Transverse colon (tissue), 4 donors: ENCODE data around the gene RHEX. TPM values are rescaled to one million over a fixed set of nuclear protein-coding genes. Genes with fewer than 3 reads are reported as not detected.

Experiments used
- DNase-seq: peaks from one replicate; pipeline ENCODE4 v3.0.0-alpha.2; 2019
- H3K27ac ChIP-seq, 4 donors: fragments of 200-600 bp; sonication (generic); 2 replicates each; pipeline ENCODE4 v1.5.1; 2016 to 2018; ENCODE audit warnings: inconsistent platforms in 4 of 4
- H3K27me3 ChIP-seq: fragments of 200-600 bp; sonication (generic); 2 replicates; pipeline ENCODE4 v1.5.1; 2017; ENCODE audit warnings: inconsistent platforms
- H3K36me3 ChIP-seq, 4 donors: fragments of 200-600 bp; sonication (generic); 2 replicates each; pipeline ENCODE4 v1.5.1; 2017 to 2019; ENCODE audit warnings: inconsistent platforms in 4 of 4
- H3K4me1 ChIP-seq, 4 donors: fragments of 200-600 bp; sonication (generic); 2 replicates each; pipeline ENCODE4 v1.5.1; 2017 to 2020; ENCODE audit warnings: inconsistent platforms in 4 of 4
- H3K4me3 ChIP-seq, 4 donors: fragments of 200-600 bp; sonication (generic); 1 replicate in 1 of 4; 2 replicates in 3 of 4; pipeline versions ENCODE4 v1.5.1 to v1.6.1; 2017 to 2019; ENCODE audit warnings: inconsistent platforms in 4 of 4
- H3K9me3 ChIP-seq, 2 donors: fragments of 200-600 bp; sonication (generic); 2 replicates each; pipeline ENCODE4 v1.5.1; 2017 to 2019; ENCODE audit warnings: inconsistent platforms in 2 of 2
- CTCF ChIP-seq, 5 experiments: fragments of 200-600 bp in 3 of 5; fragments of 450-650 bp in 2 of 5; sonication (generic) in 3 of 5; IDR thresholded peaks; 1 replicate in 2 of 5; 2 replicates in 3 of 5; pipeline ENCODE4 v1.5.1; 2016 to 2017; ENCODE audit warnings: antibody characterized with exemption in 5 of 5, inconsistent platforms in 3 of 5, mild to moderate bottlenecking in 2 of 5, moderate library complexity in 1 of 5
- EP300 ChIP-seq: sonication (generic); formaldehyde crosslinking; IDR thresholded peaks from one replicate; pipeline ENCODE4 v1.6.1; 2017; ENCODE audit warnings: antibody characterized with exemption, low read depth
- POLR2A ChIP-seq: fragments of 450-650 bp; IDR thresholded peaks from one replicate; pipeline ENCODE4 v1.6.1; 2016; ENCODE audit warnings: antibody characterized with exemption, mild to moderate bottlenecking, moderate library complexity
- POLR2AphosphoS5 ChIP-seq, 3 donors: sonication (generic); formaldehyde crosslinking; IDR thresholded peaks; one replicate each; pipeline ENCODE4 v1.6.1; 2016; ENCODE audit warnings: antibody characterized with exemption in 3 of 3
- WGBS, 2 donors: methylation state at CpG; one replicate each; pipeline ENCODE4 v1.1.5; 2018; ENCODE audit warnings: low coverage in 1 of 2; 5-methylcytosine and 5-hydroxymethylcytosine counted together
- in situ Hi-C, 4 donors: fragments of 200-750 bp; cut with MboI; loops; one replicate each; pipeline versions ENCODE4 v1.15.0 to v1.15.1; 2017; ENCODE audit warnings: low sequenced_read_pairs in 3 of 4, low pct_ligation_motif_present in 1 of 4, low pct_unique_long_range_greater_than_20kb in 1 of 4
- intact Hi-C: fragments of 100-400 bp; cut with DNase I; formaldehyde crosslinking; loops from one replicate; pipeline ENCODE4 v1.15.1; 2023; ENCODE audit warnings: low total_unique reads
- small RNA-seq, 4 donors: library from RNA; depleted of rRNA; stranded (forward); fragments of <200 nt; gene quantifications; one replicate each; pipeline ENCODE3, GENCODE V24; 2016
- total RNA-seq, 4 donors: library from RNA; depleted of rRNA; stranded (reverse); fragments of >200 nt; gene quantifications; one replicate each; pipeline ENCODE4 v1.1.0, GENCODE V29; 2016

RHEX gene
- total RNA-seq, 4 donors from 2014 or later, result 0.96 to 4.8 TPM; not detected in 2

DNA sequence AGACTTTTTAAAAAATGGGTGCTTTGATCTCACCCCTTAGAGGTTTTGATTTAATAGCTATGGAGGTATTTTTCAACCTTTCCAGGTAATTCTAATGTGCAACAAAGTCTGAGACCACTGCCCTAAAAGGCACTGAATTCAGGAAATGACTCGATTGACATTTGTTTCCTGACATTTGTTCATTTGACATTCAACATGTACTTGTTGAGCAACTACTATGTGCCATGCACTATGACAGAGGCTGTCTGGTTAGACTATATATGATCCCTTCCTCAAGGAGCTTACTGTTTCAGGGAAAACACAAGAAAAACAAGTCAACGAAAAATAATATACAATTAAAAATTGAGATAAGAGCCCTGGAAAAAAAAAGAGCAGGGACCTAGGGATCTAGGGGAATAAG, 89.8 kb downstream of the RHEX start:
- no peaks in the 10 kb centered on the region for H3K9me3 ChIP-seq
- 76 to 92% methylated on average over 2 of the region's 2 CpGs for WGBS, 2 donors
- no peaks in the 10 kb centered on the region for H3K4me1 ChIP-seq
- DNase-seq, result no peak
- in situ Hi-C loops (no loop called here), intact Hi-C loops (no loop called here)
- no peak overlapping the region for H3K27ac ChIP-seq
- H3K4me3 ChIP-seq, result no peak overlapping the region
- TF ChIP-seq EP300 (no peak), POLR2A (no peak), CTCF (IDR thresholded peaks at IDR 0.05) (no peak), POLR2AphosphoS5 (IDR thresholded peaks at IDR 0.05) (no peak)
- no peaks in the 10 kb centered on the region for H3K36me3 ChIP-seq
- no peaks in the 10 kb centered on the region for H3K27me3 ChIP-seq

DNA sequence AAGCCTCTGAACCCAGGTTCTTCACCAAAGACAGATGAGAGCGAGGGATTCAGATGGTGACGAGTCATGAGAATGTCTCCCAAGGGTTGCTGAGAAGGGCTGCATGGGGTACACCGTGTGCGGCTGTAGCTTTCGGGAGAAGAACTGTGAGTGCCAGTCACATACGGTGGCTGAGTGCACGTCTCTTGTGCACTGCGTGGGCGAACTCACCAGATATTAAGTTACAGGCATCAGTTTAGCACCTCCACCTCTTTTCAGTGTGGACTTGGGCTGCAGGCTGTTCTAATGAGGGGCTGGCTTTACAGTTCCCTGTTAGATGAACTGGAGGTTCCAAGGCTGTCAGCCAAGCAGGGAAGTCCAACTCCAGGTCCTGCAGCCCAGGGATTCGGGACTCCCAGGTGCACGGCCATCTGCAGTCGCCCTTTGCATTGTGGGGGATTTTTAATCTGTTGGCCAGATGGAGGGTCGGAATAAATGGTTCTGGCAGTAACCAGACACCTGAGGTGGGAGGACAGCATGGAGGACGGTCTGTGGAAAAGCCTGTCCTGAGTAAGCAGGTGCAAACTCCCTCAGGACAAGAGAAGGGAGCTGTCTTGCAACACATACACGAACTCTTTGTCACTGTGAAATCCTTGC, 90.7 kb downstream of the RHEX start:
- in situ Hi-C loops, result no loop called here
- WGBS, 2 donors, result 86 to 88% methylated on average over 10 to 15 of the region's 15 CpGs

DNA sequence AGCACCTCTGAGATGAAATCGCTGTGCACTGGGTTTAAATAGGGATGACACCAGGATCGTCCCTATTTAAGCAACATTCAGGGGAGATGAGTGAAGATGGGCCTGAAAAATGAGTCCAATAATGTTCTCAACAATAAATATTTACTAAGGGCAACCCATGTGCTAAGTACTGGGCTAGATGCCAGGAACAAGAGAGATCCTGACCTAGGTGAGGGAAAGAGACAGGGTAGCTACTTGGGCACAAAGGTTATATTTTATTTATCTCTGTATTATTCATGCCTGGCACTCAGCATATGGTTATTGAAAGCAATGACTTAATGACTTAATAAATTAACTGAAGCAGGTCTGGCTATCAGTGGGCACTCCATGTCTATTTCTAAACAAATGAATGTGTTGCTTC, 91.6 kb downstream of the RHEX start:
- intact Hi-C loops, result no loop called here
- TF ChIP-seq POLR2AphosphoS5 (IDR thresholded peaks at IDR 0.05) (no peak), CTCF (IDR thresholded peaks at IDR 0.05) (no peak), EP300 (no peak), POLR2A (no peak)
- WGBS, 2 donors, result 66% methylated on average over 2 of the region's 2 CpGs; no CpG with 5 or more reads in 1 of the 2 donors
- H3K27me3 ChIP-seq, result no peaks in the 10 kb centered on the region
- no peaks in the 10 kb centered on the region for H3K9me3 ChIP-seq
- DNase-seq, result no peak
- no peak overlapping the region for H3K27ac ChIP-seq
- no peak overlapping the region for H3K4me3 ChIP-seq
- H3K4me1 ChIP-seq, result no peaks in the 10 kb centered on the region
- H3K36me3 ChIP-seq, result no peaks in the 10 kb centered on the region
- in situ Hi-C loops, result no loop called here

More for the DNA sequence above, 90.7 kb downstream of the RHEX start:
- DNase-seq, result no peak
- Histone ChIP-seq H3K27me3 (no peaks in the 10 kb centered on the region), H3K9me3 (no peaks in the 10 kb centered on the region), H3K27ac (no peak overlapping the region), H3K36me3 (no peaks in the 10 kb centered on the region), H3K4me1 (no peaks in the 10 kb centered on the region), H3K4me3 (no peak overlapping the region)
- intact Hi-C loops, result no loop called here
- TF ChIP-seq CTCF (IDR thresholded peaks at IDR 0.05), result no peak
- TF ChIP-seq POLR2AphosphoS5 (IDR thresholded peaks at IDR 0.05), result no peak
- no peak for TF ChIP-seq EP300
- no peak for TF ChIP-seq POLR2A

GRCh38 chr1:206145771-206146290, 92.9 kb downstream of the RHEX start:
- intact Hi-C loops, result no loop called here
- WGBS, 2 donors, result 74 to 78% methylated on average over 1 to 3 of the region's 3 CpGs
- TF ChIP-seq POLR2AphosphoS5 (IDR thresholded peaks at IDR 0.05), result no peak
- no peak for TF ChIP-seq POLR2A
- no peak for TF ChIP-seq CTCF (IDR thresholded peaks at IDR 0.05)
- TF ChIP-seq EP300, result no peak

More at GRCh38 chr1:206145771-206146290, 92.9 kb downstream of the RHEX start:
- no peaks in the 10 kb centered on the region for H3K27me3 ChIP-seq
- no peaks in the 10 kb centered on the region for H3K4me1 ChIP-seq
- in situ Hi-C loops, result no loop called here
- H3K36me3 ChIP-seq, result no peaks in the 10 kb centered on the region
- H3K4me3 ChIP-seq, result no peak overlapping the region
- H3K9me3 ChIP-seq, result no peaks in the 10 kb centered on the region
- H3K27ac ChIP-seq, result no peak overlapping the region
- DNase-seq, result no peak

Small RNA genes within 50 kb of the gene (small RNA-seq; reads per million reads assigned to genes)
- gene RF00271, result 0 reads per million in 4 donors

Other genes with a start within 250 kb of the RHEX start
- gene SLC41A1, start 240.0 kb upstream of the RHEX start, total RNA-seq, result 1 to 10 TPM; 5.1 to 7.0 (median 5.6) TPM
- not detected for gene PM20D1, start 203.0 kb upstream of the RHEX start, total RNA-seq
- gene SLC26A9, start 109.7 kb upstream of the RHEX start, total RNA-seq, result not detected
- gene RAB7B, start 49.8 kb upstream of the RHEX start, total RNA-seq, result under 1 TPM in 2 of 4 donors, not detected in 2; 0.27 to 0.32 TPM
- gene CTSE, start 29.3 kb upstream of the RHEX start, total RNA-seq, result 10 to 100 TPM in 2 of 4 donors, 1 to 10 TPM in 2; 2.6 to 14.3 (median 6.7) TPM
- gene AVPR1B, start 64.2 kb downstream of the RHEX start, total RNA-seq, result 10 to 100 TPM in 1 of 4 donors, 1 to 10 TPM in 1, under 1 TPM in 1, not detected in 1; 0.96 to 14.1 (median 1.6) TPM
- under 1 TPM in 1 of 4 donors, not detected in 3; 0.82 TPM for gene FAM72A, start 149.7 kb downstream of the RHEX start, total RNA-seq
- 10 to 100 TPM; 11.7 to 22.9 (median 19.0) TPM for gene SRGAP2, start 150.4 kb downstream of the RHEX start, total RNA-seq